Activated naive CD4-positive, alpha-beta T cell treated with anti-CD3 and anti-CD28 coated beads for 36 hours (primary cell): ENCODE measurements around the gene ABCA3. TPM values are rescaled to one million over a fixed set of nuclear protein-coding genes. Genes with fewer than 3 reads are reported as not detected.
"Not testable (repeated sequence)": the region's sequence is repeated elsewhere in the genome, so short reads cannot be mapped to it uniquely, and the experiment has no call there.

ENCODE experiments used
- CTCF ChIA-PET: fragments of 350-600 bp; sonication (Branson Sonifier 250); formaldehyde crosslinking; loops from one replicate; lab custom pipeline; 2021; ENCODE audit warnings: antibody characterized with exemption; lab: Charles Lee
- DNase-seq: peaks from one replicate; pipeline ENCODE4 v3.0.0-alpha.2; 2020
- H3K27ac Mint-ChIP-seq: one replicate; pipeline ENCODE4 v1.8.0; 2021; ENCODE audit warnings: mild to moderate bottlenecking, mixed read lengths
- H3K27me3 Mint-ChIP-seq: one replicate; pipeline ENCODE4 v1.8.0; 2021; ENCODE audit warnings: low read depth, mixed read lengths
- H3K36me3 Mint-ChIP-seq: one replicate; pipeline ENCODE4 v1.8.0; 2021; ENCODE audit warnings: low read depth, mixed read lengths
- H3K4me1 Mint-ChIP-seq: one replicate; pipeline ENCODE4 v1.8.0; 2021; ENCODE audit warnings: low read depth, mixed read lengths
- H3K4me3 Mint-ChIP-seq: one replicate; pipeline ENCODE4 v1.8.0; 2021; ENCODE audit warnings: mild to moderate bottlenecking, moderate library complexity, mixed read lengths
- H3K9me3 Mint-ChIP-seq: one replicate; pipeline ENCODE4 v1.8.0; 2021; ENCODE audit warnings: mixed read lengths
- intact Hi-C: fragments of 100-400 bp; cut with micrococcal nuclease; formaldehyde crosslinking; loops from one replicate; pipeline ENCODE4 v1.15.1; 2023
- total RNA-seq, 2 experiments: library from RNA; stranded (reverse); gene quantifications; one replicate each; pipeline ENCODE4 v1.2.3, GENCODE V29; 2021

The ABCA3 gene
- total RNA-seq = 1 to 10 TPM; 2.6 to 3.1 TPM

DNA sequence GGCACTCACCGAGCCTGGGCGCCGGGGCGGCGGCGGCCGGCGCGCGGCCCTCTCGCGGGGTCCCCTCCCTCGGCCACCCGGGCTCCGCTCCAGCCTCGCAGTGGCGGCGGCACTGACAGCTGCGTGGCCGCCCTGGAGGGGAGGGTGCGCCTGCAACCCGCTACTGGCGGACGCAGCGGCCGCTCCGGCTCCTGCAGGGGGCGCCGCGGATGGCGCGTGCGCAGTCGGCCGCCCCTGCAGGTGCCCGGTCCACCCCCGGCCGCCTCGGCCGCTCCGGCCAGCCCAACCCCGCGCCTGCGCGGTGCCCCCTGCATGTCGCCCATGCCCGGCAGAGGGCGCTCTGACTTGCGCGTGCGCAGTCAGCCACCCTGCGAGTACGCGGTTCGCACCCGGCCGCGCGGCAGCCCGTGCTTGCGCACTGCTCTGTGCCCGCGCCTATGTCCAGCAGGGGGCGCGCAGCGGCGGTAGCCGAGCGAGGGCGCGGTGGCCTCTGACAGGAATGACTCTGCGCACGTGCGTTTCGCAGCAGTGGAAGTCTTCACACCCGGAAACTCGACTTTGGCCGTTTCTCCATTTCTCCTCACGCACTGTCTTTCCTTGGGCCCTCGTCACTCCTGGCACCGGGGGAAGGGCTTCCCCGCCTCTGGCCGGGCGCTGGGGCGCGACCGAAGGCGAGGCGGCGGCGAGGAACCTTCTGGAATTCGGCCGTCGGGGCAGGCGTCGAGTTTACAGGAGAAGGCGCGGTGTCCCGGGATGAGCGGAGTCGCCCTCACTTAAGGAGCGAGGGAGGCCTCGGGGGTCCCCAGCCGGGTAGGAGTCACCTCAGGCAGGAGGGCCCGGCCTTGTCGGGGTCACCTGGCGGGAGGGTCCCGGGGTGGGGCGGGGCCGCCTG lies at the start of gene ABCA3:
ABCA3 (minus strand) TSS at position 165 of the 892 bp plus-strand sequence. CDS start 14,262 bp downstream, outside the sequence.
- H3K36me3 Mint-ChIP-seq = no peaks in the 10 kb centered on the region
- no peak within 1 kb of the TSS for H3K27ac Mint-ChIP-seq
- peaks cover 8% of the 10 kb centered on the region for H3K27me3 Mint-ChIP-seq
- peaks cover 24% of the 10 kb centered on the region for H3K4me1 Mint-ChIP-seq
- peaks cover 2% of the 10 kb centered on the region for H3K9me3 Mint-ChIP-seq
- peak; percentile 95 for DNase-seq
- peak within 1 kb of the TSS; percentile 85 for H3K4me3 Mint-ChIP-seq
- intact Hi-C loops = loop anchor here (1.0 to 2.0 kb wide), 4 partner anchors 72 to 160 kb away; partner anchors contain the start of gene RNPS1
- CTCF ChIA-PET = interaction anchor here (0.7 kb wide), 1 partner anchor 161 kb away, joined by 3 read pairs; no protein-coding TSS in a partner anchor

DNA sequence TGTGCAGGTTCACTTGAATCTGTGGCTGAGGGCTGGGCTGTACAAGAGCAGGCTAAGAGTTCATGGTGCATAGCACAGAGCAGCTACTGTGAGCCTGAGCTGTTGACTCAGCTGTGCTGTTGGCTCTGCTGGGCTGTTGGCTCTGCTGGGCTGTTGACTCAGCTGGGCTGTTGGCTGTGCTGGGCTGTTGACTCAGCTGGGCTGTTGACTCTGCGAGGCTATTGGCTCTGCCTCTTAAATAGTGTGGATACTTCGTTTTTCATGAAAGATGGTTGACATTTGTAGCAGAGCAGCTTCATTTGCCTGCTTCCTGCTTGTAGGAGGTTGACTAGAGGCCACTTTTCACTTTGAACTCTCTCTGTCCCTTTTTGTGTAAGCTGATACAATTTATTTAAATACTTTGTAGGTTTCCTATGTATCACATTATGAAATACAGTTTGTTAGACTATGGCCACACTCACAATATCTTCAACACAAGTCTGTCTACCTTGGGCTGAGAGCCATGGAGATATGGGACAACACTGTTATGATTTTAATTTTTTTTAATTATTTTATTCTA lies 48.4 kb upstream of the ABCA3 start:
- intact Hi-C loops = no loop called here
- H3K4me3 Mint-ChIP-seq = no peak overlapping the region
- no peak overlapping the region for H3K27ac Mint-ChIP-seq
- peaks cover 5% of the 10 kb centered on the region for H3K27me3 Mint-ChIP-seq
- no peak for DNase-seq
- CTCF ChIA-PET = interaction anchor here (0.7 kb wide), 1 partner anchor 118 kb away, joined by 3 read pairs; no protein-coding TSS in a partner anchor
- no peaks in the 10 kb centered on the region for H3K4me1 Mint-ChIP-seq
- no peaks in the 10 kb centered on the region for H3K36me3 Mint-ChIP-seq
- H3K9me3 Mint-ChIP-seq = peaks cover 8% of the 10 kb centered on the region

DNA sequence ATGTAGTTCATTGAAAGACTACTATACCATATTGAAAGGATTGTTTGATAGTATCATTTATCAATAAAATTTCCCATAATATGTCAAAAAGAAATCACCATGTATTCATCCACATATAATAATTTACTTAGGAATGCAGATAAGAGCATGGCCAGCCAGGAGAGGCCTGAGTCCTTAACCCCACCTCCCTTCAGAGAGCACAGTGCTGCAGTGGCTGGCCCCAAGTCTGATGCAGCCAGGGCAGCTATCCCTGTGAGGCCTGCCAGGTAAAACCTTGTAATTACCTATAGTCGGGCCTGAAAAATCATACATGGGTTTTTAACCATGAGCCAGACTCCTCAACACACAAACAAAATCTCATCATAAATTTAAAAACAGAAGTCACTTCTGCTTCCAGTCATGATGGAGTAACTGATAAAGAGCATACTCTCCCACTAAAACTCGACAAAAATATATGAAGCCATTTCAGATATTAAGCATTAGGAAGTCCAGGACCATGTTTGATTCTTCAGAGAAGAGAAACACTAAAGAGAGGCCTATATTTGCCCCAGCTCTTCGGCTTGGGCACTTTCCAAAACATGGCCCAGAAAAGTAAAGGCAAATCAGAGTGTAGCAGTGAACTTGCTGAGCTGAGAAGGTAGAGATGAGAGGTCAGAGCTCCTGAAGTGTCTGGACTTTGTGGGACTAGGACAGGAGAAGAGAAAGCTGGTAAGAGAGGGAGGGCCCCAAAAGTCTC lies 47.8 kb upstream of the ABCA3 start:
- peaks cover 8% of the 10 kb centered on the region for H3K9me3 Mint-ChIP-seq
- intact Hi-C loops = no loop called here
- H3K4me1 Mint-ChIP-seq = no peaks in the 10 kb centered on the region
- CTCF ChIA-PET = interaction anchor here (0.7 kb wide), 1 partner anchor 119 kb away, joined by 3 read pairs; no protein-coding TSS in a partner anchor
- H3K27me3 Mint-ChIP-seq = peaks cover 5% of the 10 kb centered on the region
- no peak overlapping the region for H3K27ac Mint-ChIP-seq
- no peak for DNase-seq
- no peak overlapping the region for H3K4me3 Mint-ChIP-seq
- H3K36me3 Mint-ChIP-seq = no peaks in the 10 kb centered on the region

DNA sequence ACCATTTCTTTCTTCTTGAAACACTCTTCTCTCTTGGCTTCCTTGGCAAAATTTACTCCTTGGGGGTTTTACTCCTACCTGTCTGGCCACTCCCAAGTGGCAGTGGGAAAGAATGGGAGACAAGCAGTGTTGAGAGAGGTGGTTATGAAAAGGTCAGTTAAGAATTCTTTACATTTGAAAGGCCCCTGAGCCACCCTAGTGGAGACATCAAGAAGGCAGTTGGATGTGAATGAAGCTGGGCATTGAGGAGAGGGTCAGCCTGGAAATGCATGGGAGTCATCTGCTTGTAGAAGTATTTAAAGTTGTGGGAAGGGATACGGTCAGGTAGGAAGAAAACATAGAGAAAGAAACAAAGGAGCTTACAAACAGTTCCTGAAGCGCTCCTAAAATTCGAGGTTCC lies 46.5 kb upstream of the ABCA3 start:
- Mint-ChIP-seq H3K36me3 (no peaks in the 10 kb centered on the region), H3K27me3 (peaks cover 5% of the 10 kb centered on the region), H3K4me3 (no peak overlapping the region), H3K9me3 (peaks cover 8% of the 10 kb centered on the region), H3K4me1 (no peaks in the 10 kb centered on the region), H3K27ac (no peak overlapping the region)
- CTCF ChIA-PET = interaction anchor here (0.5 kb wide), 1 partner anchor 247 kb away, joined by 3 read pairs; no protein-coding TSS in a partner anchor
- no peak for DNase-seq
- intact Hi-C loops = no loop called here

DNA sequence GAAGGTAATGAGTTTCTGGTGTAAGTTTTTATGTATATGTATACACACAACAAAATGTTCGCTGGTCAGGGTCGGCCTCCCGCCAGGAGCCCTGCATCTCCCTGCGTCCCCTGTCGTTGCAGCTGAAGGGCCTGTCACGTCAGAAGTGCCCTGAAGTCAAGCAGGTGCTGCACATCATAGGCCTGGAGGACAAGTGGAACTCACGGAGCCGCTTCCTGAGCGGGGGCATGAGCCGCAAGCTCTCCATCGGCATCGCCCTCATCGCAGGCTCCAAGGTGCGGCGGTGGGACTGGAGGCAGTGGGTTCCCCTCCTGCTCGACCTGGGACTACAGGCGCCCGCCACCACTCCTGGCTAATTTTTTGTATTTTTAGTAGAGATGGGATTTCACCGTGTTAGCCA lies 45.5 kb upstream of the ABCA3 start:
- DNase-seq, H3K4me3 Mint-ChIP-seq, H3K27ac Mint-ChIP-seq, intact Hi-C loops, H3K9me3 Mint-ChIP-seq, H3K36me3 Mint-ChIP-seq, H3K4me1 Mint-ChIP-seq, H3K27me3 Mint-ChIP-seq: not testable (repeated sequence)
- CTCF ChIA-PET = interaction anchor here (0.7 kb wide), 1 partner anchor 498 kb away, joined by 4 read pairs; no protein-coding TSS in a partner anchor

DNA sequence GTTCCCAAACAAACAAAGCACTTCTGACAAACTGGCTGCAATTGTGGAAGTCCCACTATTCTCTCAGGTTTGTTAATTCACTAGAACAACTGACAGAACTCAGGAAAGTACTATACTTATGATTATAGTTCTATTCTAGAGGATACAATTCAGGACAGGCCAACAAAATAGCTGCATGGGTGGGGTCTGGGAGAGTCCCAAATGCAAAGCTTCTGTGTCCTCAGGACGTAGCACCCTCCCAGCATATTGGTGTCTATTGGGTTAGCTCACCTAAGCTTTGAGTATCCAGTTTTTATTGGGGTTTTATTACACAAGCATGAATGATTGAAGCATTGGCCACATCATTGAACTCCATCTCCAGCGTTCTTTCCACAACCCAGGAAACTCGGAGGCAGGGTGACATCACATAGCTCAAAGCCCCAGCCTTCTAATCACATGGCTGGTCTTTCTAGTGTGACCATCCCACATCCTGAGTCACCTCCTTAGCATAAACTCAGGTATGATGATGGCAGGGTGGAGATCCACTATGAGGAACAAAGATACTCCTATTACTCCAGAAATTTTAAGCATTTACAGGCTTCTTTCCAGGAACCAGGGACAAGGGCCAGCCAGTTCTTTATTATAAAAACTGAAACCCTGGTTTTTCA lies 44.8 kb upstream of the ABCA3 start:
- Mint-ChIP-seq H3K36me3 (no peaks in the 10 kb centered on the region), H3K4me3 (no peak overlapping the region), H3K4me1 (no peaks in the 10 kb centered on the region), H3K27ac (no peak overlapping the region), H3K9me3 (peaks cover 8% of the 10 kb centered on the region), H3K27me3 (peaks cover 2% of the 10 kb centered on the region)
- CTCF ChIA-PET = interaction anchor here (0.6 kb wide), 1 partner anchor 332 kb away, joined by 3 read pairs; no protein-coding TSS in a partner anchor
- no peak for DNase-seq
- intact Hi-C loops = no loop called here

DNA sequence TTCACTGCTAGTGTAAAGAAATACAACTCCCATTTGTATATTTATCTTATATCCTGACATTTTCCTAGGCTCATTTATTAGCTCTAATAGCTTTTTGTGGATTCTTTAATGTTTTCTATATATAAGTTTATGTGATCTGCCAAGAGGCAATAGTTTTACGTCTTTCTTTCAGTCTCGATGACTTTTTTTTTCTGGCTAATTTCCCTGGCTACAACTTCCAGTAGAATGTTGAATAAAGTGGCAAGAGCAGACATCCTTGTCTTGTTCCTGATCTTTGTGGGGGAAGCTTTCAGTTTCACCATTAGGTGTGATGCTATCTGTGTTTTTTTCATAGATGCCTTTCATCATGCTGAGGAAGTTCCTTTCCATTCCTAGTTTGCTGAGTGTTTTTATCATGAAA lies 43.9 kb upstream of the ABCA3 start:
- intact Hi-C loops = no loop called here
- Mint-ChIP-seq H3K27me3 (peaks cover 2% of the 10 kb centered on the region), H3K27ac (no peak overlapping the region), H3K4me1 (no peaks in the 10 kb centered on the region), H3K36me3 (no peaks in the 10 kb centered on the region), H3K4me3 (no peak overlapping the region), H3K9me3 (peaks cover 8% of the 10 kb centered on the region)
- CTCF ChIA-PET = interaction anchor here (0.6 kb wide), 1 partner anchor 331 kb away, joined by 3 read pairs; no protein-coding TSS in a partner anchor
- DNase-seq = no peak

DNA sequence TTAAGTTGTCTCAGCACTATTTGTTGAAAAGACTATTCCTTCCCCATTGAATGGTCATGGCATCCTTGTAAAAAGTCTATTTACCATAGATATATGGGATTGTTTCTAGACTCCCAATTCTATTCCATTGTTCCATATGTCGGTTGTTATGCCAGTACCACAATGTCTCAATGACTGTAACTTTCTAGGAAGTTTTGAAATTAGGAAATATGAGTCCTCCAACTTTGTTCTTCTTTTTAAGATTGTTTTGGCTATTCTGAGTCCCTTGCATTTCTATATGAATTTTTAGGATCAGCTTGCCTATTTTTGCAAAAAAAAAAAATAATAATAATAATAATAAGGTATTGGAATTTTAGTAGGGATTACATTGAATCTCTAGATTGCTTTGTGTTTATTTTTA lies 43.0 kb upstream of the ABCA3 start:
- no peak for DNase-seq
- H3K4me1 Mint-ChIP-seq = no peaks in the 10 kb centered on the region
- CTCF ChIA-PET = no interaction called here
- no peak overlapping the region for H3K4me3 Mint-ChIP-seq
- peaks cover 2% of the 10 kb centered on the region for H3K27me3 Mint-ChIP-seq
- H3K9me3 Mint-ChIP-seq = peaks cover 2% of the 10 kb centered on the region
- H3K27ac Mint-ChIP-seq = no peak overlapping the region
- H3K36me3 Mint-ChIP-seq = no peaks in the 10 kb centered on the region
- intact Hi-C loops = no loop called here

DNA sequence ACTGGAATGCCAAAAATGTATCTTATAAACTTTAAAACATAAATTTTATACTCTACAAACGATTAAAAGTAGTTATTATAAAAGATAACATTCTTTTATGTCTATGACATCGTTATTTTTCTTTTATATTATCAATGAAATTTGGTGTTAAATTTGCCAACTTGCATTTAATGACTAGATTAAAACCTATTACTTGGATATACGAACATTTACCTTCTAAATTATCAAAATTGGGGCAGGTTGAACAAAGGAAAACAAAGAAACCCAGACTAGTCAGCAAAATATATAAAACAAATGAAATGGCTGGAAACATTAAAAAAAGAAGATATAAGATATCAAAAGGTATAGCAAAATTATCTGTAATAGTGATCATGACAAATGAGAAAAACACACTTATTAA lies 34.1 kb upstream of the ABCA3 start:
- intact Hi-C loops = no loop called here
- no peak for DNase-seq
- Mint-ChIP-seq H3K4me1 (no peaks in the 10 kb centered on the region), H3K27me3 (peaks cover 2% of the 10 kb centered on the region), H3K9me3 (no peaks in the 10 kb centered on the region), H3K27ac (no peak overlapping the region), H3K36me3 (no peaks in the 10 kb centered on the region), H3K4me3 (no peak overlapping the region)
- CTCF ChIA-PET = no interaction called here

DNA sequence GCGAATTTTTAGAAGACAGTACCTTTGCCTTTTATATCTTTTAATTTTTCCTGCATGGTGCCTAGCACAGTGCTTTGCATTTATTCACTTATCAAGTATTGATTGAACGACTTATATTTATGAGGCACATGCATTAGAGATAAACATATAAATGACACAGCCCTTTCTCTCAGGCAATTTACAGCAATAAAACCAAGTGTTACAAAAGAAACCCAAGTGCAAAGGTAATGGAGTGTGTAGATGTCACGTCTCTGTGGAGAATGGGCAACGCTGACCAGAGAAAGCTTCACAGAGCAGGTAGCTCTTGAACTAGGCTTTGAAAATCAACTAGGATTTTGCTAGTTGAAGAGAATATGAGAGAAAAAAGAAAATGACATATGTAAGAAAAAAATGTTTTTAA lies 32.6 kb upstream of the ABCA3 start:
- peaks cover 2% of the 10 kb centered on the region for H3K27me3 Mint-ChIP-seq
- H3K4me1 Mint-ChIP-seq = no peaks in the 10 kb centered on the region
- H3K4me3 Mint-ChIP-seq = no peak overlapping the region
- CTCF ChIA-PET = no interaction called here
- H3K27ac Mint-ChIP-seq = no peak overlapping the region
- H3K9me3 Mint-ChIP-seq = no peaks in the 10 kb centered on the region
- H3K36me3 Mint-ChIP-seq = no peaks in the 10 kb centered on the region
- intact Hi-C loops = no loop called here
- DNase-seq = no peak

DNA sequence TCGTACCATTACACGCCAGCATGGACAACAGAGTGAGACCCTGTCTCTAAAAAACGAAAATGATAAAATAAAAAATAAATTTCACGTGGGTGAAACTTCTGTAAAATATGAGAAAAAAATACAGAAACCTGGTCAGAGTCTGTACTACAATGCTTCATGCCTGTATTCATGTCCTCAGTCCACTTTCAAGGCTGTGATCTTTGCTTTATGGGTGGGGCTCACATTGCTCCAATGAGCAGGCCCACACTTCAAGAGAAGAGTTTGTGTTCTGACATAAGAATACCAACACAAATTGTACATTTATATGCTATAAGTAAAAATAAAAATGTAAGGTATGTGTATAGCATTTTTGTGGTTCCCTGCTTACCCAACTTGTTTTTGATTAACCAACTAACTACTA lies 32.2 kb upstream of the ABCA3 start:
- no peaks in the 10 kb centered on the region for H3K4me1 Mint-ChIP-seq
- CTCF ChIA-PET = interaction anchor here (0.6 kb wide), 1 partner anchor 11 kb away, joined by 3 read pairs; no protein-coding TSS in a partner anchor
- no peaks in the 10 kb centered on the region for H3K36me3 Mint-ChIP-seq
- H3K9me3 Mint-ChIP-seq = no peaks in the 10 kb centered on the region
- peaks cover 2% of the 10 kb centered on the region for H3K27me3 Mint-ChIP-seq
- intact Hi-C loops = no loop called here
- DNase-seq = no peak
- H3K4me3 Mint-ChIP-seq = no peak overlapping the region
- H3K27ac Mint-ChIP-seq = no peak overlapping the region
